ENCODE data around the gene POLDIP2. TPM values are rescaled to one million over a fixed set of nuclear protein-coding genes. Genes with fewer than 3 reads are reported as not detected.

The POLDIP2 gene
- total and polyA plus RNA-seq, 10 of the 15 experiments (the other 5 are each of a cell fraction or from before 2014, with no cell fraction given) = 22.8 to 196 (median 121) TPM

DNA sequence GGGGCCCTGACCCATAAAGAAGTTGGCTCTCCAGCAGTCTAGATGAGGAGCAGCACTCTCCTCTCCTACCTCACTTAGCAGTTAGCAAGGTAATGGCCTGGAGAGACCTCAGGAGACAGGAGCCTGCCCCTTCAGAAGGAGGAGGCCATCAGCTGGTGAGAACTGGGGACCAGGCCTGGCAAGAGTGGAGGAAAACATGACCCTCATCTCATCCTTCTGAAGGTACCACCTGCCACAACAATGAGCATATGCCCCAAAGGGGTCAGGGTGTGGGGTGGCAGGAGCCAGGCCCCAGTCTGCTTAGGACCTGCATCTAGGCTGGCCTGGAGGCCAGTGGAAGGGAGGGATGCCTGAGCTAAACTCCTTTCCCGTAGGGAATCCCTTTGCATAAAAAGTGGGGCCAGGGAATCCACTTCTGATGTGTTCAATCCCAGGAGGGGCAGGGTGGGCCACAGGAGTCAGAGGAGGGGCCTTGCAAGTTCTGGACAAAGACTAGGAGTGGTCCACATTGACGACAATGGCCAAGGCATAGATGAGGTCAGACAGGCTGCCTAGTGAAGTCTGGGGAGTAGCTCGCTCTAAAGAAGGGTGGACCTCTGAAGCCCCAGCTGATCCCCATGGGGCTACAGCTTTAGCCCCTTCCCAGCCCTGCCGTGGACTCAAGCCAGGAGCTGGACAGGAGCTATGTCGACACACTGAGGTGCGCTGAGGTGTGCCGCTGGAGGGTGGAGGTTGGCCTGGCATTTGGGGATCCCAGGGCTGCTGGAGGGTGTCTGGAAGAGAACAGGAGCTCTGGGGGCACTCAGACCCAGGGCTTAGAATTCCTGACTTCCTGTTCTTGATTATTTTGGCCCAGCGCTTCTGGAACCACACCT is 6.7 kb upstream of the POLDIP2 start:
- DNase-seq (ENCODE audit: low read depth, low spot score) (no peak), FAIRE-seq (no peak), ATAC-seq (no peak)
- CTCF ChIA-PET = interaction anchor here (1.4 kb wide), 1 partner anchor 53 kb away, joined by 5 read pairs; no protein-coding TSS in a partner anchor
- Histone ChIP-seq H3K79me2 (ENCODE audit: control insufficient read depth, insufficient read depth, low read length) (no peaks in the 10 kb centered on the region), H3K36me3 (ENCODE audit: control insufficient read depth in 2 of 2, insufficient read depth in 2 of 2, low read length in 1 of 2) (peaks cover 2 to 9% of the 10 kb centered on the region in 2 experiments; a peak in 3 of 4 replicates), H3K9ac (ENCODE audit: control insufficient read depth, insufficient read depth, low read length) (no peak overlapping the region), H3K4me3 (no peak overlapping the region), H3K4me1 (ENCODE audit: control insufficient read depth, insufficient read depth, low read length) (no peaks in the 10 kb centered on the region), H3K4me2 (ENCODE audit: control insufficient read depth, insufficient read depth) (no peak overlapping the region), H3K27ac (ENCODE audit: control insufficient read depth, insufficient read depth) (no peak overlapping the region), H3K9me3 (replicated peaks; ENCODE audit: control insufficient read depth, insufficient read depth, low read length) (no peaks in the 10 kb centered on the region), H2AFZ (ENCODE audit: control insufficient read depth, low read depth, low read length) (no peak overlapping the region), H3K27me3 (replicated peaks in 1 of 2; ENCODE audit: control insufficient read depth in 2 of 2, insufficient read depth in 2 of 2, low read length in 1 of 2) (no peaks in the 10 kb centered on the region), H4K20me1 (ENCODE audit: control insufficient read depth, insufficient read depth) (no peaks in the 10 kb centered on the region)
- SMC1A ChIA-PET (ENCODE audit: uncharacterized antibody, unreplicated experiment) = no interaction called here
- POLR2A ChIA-PET = no interaction called here
- RAD21 ChIA-PET (ENCODE audit: unreplicated experiment) = no interaction called here
- whole genome bisulfite sequencing (ENCODE audit: insufficient coverage, insufficient replicate concordance, low lambda C conversion rate, missing lambda C conversion rate) = 93% methylated on average over 8 of the region's 8 CpGs
- intact Hi-C loops (cut with micrococcal nuclease; ENCODE audit: unreplicated experiment) = no loop called here
- BruUV-seq (replicated peaks) = no TSS peak
- in situ Hi-C loops (cut with MboI) = no loop called here
- TF ChIP-seq HCFC1 (IDR thresholded peaks at IDR 0.05; ENCODE audit: low read length) (no peak), SPI1 (IDR thresholded peaks at IDR 0.05; ENCODE audit: borderline replicate concordance, insufficient read depth, low read depth, low read length) (no peak), IKZF2 (IDR thresholded peaks at IDR 0.05) (no peak), CBFB (IDR thresholded peaks at IDR 0.05; ENCODE audit: low read depth) (no peak), SMARCA5 (IDR thresholded peaks at IDR 0.05) (no peak), MEF2B (IDR thresholded peaks at IDR 0.05; ENCODE audit: partially characterized antibody, poor library complexity, severe bottlenecking) (no peak), BCL11A (IDR thresholded peaks at IDR 0.05; ENCODE audit: low read depth, low read length) (no peak), SUPT20H (IDR thresholded peaks at IDR 0.05; ENCODE audit: borderline replicate concordance, control insufficient read depth, low read depth, low read length) (no peak), YBX1 (IDR thresholded peaks at IDR 0.05) (no peak), TCF3 (IDR thresholded peaks at IDR 0.05; ENCODE audit: borderline replicate concordance, insufficient read depth, low read depth, low read length) (no peak), YY1 (IDR thresholded peaks at IDR 0.05; ENCODE audit: low read depth, low read length) (no peak)
- TF ChIP-seq, protein P1, sequence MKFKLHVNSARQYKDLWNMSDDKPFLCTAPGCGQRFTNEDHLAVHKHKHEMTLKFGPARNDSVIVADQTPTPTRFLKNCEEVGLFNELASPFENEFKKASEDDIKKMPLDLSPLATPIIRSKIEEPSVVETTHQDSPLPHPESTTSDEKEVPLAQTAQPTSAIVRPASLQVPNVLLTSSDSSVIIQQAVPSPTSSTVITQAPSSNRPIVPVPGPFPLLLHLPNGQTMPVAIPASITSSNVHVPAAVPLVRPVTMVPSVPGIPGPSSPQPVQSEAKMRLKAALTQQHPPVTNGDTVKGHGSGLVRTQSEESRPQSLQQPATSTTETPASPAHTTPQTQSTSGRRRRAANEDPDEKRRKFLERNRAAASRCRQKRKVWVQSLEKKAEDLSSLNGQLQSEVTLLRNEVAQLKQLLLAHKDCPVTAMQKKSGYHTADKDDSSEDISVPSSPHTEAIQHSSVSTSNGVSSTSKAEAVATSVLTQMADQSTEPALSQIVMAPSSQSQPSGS (IDR thresholded peaks at IDR 0.05; ENCODE audit: low read length) = no peak
- TF ChIP-seq, protein P2, sequence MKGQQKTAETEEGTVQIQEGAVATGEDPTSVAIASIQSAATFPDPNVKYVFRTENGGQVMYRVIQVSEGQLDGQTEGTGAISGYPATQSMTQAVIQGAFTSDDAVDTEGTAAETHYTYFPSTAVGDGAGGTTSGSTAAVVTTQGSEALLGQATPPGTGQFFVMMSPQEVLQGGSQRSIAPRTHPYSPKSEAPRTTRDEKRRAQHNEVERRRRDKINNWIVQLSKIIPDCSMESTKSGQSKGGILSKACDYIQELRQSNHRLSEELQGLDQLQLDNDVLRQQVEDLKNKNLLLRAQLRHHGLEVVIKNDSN (IDR thresholded peaks at IDR 0.05; ENCODE audit: borderline replicate concordance, extremely low read length, insufficient read depth, low read depth, low read length) = no peak
- TF ChIP-seq, protein P3, sequence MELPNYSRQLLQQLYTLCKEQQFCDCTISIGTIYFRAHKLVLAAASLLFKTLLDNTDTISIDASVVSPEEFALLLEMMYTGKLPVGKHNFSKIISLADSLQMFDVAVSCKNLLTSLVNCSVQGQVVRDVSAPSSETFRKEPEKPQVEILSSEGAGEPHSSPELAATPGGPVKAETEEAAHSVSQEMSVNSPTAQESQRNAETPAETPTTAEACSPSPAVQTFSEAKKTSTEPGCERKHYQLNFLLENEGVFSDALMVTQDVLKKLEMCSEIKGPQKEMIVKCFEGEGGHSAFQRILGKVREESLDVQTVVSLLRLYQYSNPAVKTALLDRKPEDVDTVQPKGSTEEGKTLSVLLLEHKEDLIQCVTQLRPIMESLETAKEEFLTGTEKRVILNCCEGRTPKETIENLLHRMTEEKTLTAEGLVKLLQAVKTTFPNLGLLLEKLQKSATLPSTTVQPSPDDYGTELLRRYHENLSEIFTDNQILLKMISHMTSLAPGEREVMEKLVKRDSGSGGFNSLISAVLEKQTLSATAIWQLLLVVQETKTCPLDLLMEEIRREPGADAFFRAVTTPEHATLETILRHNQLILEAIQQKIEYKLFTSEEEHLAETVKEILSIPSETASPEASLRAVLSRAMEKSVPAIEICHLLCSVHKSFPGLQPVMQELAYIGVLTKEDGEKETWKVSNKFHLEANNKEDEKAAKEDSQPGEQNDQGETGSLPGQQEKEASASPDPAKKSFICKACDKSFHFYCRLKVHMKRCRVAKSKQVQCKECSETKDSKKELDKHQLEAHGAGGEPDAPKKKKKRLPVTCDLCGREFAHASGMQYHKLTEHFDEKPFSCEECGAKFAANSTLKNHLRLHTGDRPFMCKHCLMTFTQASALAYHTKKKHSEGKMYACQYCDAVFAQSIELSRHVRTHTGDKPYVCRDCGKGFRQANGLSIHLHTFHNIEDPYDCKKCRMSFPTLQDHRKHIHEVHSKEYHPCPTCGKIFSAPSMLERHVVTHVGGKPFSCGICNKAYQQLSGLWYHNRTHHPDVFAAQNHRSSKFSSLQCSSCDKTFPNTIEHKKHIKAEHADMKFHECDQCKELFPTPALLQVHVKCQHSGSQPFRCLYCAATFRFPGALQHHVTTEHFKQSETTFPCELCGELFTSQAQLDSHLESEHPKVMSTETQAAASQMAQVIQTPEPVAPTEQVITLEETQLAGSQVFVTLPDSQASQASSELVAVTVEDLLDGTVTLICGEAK (IDR thresholded peaks at IDR 0.05; ENCODE audit: borderline replicate concordance) = no peak
- TF ChIP-seq, protein P4, sequence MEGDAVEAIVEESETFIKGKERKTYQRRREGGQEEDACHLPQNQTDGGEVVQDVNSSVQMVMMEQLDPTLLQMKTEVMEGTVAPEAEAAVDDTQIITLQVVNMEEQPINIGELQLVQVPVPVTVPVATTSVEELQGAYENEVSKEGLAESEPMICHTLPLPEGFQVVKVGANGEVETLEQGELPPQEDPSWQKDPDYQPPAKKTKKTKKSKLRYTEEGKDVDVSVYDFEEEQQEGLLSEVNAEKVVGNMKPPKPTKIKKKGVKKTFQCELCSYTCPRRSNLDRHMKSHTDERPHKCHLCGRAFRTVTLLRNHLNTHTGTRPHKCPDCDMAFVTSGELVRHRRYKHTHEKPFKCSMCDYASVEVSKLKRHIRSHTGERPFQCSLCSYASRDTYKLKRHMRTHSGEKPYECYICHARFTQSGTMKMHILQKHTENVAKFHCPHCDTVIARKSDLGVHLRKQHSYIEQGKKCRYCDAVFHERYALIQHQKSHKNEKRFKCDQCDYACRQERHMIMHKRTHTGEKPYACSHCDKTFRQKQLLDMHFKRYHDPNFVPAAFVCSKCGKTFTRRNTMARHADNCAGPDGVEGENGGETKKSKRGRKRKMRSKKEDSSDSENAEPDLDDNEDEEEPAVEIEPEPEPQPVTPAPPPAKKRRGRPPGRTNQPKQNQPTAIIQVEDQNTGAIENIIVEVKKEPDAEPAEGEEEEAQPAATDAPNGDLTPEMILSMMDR (IDR thresholded peaks at IDR 0.05 in 2 of 3, conservative IDR thresholded peaks at IDR 0.05 in 1 of 3; ENCODE audit: control insufficient read depth in 2 of 3, extremely low read depth in 1 of 3, insufficient read depth in 1 of 3, low read depth in 3 of 3, low read length in 3 of 3) = no peak

Measured in GM12878 (cell line).